DMS53 treated with DMSO at 0.1 percent for 48 hours (cell line): ENCODE data around the gene TNP1.

Experiments used
- DNase-seq: peaks from one replicate; lab custom pipeline; 2025; ENCODE audit not compliant: unreplicated experiment; lab: John Stamatoyannopoulos, UW

Gene TNP1, protein sequence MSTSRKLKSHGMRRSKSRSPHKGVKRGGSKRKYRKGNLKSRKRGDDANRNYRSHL

DNA sequence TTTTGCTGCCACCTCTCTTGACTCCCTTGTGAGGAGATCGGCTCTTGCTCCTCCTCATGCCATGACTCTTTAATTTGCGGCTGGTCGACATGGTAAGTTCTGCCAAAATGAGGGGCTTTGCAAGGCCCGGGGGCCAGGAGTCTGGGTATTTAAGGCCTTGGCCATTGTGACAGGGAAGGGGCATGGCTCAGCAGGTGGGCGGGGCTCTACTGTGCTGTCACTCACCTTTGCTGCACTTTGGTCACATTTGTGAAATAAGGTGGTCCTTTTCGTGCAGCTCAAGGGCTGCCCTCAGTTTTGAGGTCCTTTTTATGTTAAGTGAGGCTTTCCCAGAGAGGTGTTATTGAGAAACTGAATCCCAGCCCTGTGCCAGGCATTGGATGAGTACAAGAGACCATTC is at the start of gene TNP1:
Gene TNP1 (minus strand): TSS at position 121 of the 400 bp plus-strand sequence. CDS start 30 bp downstream, at position 91.
- no peak for DNase-seq

DNA sequence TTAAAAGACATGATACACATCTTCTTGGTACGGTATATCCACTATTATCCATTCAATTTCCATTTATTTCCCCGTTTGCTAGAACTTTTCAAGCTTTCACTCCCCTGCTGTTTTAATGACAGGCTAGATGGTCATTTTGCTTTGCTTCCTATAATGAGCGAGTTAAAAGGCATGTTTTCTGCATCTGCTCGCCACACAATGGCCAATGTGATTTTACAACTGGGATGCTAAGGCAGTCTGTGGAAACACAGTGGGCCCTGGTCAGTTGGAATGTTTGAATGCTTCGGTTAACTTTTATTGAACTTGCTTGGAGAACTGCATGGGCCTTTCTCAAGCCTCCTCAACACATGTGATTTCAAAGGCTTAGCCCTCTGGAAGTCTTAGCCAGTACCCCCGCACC is 48.4 kb upstream of the TNP1 start:
- no peak for DNase-seq

DNA sequence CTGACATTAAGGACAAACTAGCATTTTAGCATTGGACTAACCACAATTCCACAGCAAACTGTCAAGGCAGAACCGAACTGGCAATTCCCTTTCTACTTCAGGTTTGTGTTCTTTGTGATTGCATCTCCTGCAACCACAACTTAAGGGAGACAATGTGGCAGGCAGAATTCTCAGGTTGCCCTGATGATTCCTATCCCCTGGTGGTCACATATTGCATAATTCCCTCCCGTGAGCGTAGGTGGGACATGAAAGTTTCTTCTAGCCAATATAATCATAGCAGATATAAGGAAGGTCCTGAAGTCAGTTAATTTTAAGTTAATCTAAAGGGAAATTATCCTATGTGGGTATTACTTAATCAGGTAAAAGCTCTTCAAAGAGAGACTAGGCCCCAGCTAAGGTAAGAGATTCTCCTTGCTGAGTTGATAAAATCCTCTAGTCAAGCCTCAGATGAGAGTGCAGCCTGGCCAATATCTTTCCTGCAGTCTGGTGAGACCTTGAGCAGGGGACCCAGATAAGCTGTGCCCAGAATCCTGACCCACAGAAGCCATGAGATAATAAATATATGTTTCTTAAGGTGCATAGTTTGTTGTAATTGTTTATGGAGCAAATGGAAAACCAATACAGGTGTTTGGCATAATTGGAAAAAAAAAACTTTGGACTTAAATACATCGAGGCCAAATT is 45.9 kb upstream of the TNP1 start:
- DNase-seq = no peak

DNA sequence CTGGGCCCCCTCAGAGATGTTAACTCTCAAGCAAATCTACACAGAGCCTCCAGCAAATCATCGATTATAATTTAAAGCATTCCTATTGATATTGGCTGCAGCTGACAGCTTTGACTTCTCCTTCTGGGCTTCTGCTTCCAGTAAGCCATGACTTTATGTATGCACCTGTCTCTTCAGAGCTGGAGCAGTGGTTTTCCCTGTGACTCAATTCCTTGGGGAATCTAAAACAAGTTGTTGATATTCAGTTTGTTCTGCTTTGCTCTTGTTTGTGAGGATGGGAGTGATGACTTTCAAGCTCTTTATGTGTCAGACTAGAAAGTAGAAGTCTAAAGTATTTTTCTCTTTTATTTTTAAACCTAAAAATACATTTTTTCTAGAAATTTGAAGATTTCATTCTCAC is 45.1 kb upstream of the TNP1 start:
- no peak for DNase-seq

DNA sequence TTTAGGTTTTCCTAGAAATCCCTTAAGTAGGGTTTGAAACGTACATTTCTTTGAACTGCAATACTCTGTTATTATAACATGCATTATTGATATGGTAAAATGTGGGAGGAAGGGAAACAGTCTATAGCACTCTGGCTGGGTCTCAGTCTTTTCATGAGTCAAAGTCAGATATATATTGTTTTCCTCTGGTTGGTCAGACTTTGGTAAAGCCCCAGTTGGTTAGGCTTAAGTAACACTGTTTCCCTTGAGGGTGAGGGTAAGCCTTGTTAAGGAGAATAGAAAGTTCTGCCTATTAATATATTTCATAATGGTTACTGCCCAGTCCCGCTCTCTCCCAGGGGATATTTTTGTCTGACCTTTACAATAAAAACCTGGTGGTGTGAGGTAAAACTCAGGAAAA is 44.7 kb upstream of the TNP1 start:
- no peak for DNase-seq

DNA sequence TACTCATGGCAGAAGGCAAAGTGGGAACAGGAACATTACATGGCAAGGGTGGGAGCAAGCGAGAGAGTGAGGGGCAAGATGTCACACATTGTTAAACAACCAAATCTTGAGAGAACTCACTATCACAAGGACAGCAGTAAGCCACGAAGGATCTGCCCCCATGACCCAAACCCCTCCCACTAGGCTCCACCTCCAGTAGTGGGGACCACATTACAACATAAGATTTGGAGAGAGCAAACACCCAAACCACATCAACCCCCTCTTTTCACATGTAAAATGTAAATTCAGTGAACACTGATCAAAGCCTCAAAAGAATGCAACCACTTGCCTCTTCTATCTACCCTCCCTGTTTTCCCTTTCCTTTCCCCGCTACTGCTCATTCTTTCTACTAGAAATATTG is 43.6 kb upstream of the TNP1 start:
- DNase-seq = no peak

DNA sequence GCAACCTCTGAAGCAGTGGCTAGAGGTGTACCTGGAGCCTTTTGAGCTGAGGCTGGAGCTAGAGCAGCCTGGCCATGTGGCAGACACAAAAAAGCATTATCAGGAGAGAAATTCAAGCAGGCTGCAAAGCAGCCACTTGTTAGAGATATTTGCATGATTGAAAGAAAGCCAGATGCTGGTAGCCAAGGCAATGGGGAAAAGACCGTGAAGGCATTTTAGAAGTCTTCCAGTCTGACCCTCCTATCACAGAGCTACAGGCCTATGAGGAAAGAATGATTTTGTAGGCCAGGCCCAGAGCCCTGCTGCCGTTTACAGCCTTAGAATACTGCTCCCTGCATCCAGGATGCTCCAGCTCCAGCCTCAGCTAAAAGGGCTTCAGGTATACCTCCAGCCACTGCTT is 41.4 kb upstream of the TNP1 start:
- DNase-seq = no peak

DNA sequence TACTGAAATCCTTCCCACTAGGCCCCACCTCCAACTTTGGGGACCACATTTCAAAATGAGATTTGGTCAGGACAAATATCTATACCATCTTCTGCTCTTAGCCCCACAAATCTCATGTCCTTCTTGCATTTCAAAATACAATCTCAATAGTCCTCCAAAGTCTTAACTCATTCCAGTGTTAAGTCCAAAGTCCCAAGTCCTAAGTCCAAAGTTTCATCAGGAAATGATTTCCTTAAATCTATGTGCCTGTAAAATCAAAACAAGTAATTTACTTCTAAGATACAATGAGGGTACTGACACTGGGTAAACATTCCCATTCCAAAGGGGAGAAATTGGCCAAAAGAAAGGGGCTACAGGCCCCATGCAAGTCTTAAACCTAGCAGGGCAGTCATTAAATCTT is 40.5 kb upstream of the TNP1 start:
- DNase-seq = no peak

DNA sequence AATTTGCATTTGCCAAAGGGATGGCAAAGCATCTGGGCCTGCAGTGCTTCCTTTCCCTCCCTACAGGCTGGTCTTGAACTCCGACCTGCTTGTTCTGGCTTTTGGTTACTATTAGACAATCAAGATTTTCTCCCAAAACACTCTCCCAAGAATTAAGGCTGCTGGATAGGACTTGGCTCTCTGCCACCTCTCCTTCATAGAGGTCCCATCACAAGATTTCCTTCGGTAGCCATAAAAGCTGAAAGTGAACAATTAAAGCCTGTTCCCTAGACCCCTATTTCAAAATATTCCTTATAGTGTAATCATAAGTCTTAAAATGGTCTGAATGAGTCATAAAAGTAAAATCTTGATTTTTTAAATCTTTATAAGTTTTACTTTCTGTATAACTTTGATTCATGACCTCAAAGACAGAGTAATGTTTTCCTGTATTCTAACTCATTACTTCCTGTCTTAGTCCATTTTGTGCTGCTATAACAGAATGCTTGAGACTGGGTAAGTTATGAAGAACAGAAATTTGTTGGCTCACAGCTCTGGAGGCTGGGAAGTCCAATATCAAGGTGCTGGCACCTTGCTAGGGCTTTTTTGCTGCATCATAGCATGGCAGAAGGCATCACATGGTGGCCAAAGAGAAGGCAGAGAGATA is 37.8 kb upstream of the TNP1 start:
- DNase-seq = no peak

DNA sequence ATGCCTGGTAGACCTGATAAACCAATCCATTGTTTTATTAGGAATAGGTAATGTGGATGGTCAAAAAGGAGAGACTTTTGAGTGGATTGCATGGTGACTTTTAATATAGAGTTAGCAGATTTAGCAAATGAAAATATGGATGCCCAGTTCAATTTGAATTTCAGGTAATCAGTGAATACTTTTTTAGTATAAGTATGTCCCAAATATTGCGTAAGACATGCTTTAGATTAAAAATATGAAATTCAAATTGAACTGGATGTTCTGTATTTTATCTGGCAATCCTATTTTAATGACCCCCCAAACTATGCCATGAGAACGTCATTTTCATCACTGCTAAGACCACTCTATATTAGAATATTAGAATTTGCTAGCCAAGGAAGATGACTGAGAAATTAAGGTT is 30.3 kb upstream of the TNP1 start:
- DNase-seq = no peak

DNA sequence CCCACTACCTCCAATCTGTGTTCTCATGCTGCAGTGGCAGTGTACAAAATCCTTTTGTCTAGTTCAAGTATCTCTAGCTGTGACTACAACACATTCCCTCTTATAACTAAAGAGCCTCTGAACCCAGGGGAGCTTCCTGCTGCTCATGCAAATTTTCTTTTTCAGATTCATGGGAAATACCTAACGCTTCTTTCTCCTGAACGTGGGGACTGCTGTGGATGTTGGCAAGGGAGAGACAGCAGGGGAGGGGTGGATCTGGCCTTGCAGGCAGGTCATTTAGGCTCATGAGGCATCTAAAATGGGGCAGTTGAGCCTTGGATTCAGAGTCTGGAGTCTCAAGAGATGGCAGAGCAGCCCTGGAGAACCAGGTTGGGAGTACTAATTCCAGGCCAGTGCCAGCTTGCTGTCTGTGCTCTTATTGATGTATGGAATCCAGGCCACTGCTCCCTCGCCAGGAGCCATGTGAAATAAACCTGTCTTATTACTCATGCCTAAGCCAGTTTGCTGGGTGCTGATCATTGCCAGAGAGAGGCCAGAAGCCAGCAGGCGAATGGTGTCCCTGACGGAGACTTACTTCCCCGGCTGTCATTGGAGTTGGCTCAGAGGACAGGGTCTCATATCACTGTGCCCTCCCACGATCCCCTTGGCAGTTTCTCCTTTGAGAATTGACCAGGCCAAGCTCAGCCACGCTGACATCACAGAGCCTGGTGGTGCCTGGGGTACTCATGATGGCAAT is 29.2 kb upstream of the TNP1 start:
- DNase-seq = no peak

DNA sequence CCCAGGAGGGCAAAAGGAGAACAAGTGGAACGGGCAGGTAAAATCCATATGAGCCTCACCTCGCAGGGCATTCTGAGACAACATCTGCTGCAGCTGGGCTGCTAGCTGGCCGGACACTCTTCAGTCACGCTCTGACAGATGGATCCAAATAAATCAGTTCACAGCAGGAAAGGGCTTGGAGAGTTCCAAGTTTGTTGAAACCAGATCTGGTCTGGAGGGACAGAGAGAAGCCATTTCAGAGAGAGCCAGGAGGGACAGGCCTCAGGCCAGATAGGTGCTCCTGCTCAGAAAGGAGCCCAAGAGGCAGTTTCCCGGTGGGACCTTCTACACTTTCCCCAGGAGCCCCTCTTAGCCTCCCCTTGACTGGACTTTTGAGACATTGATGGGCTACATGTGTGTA is 28.2 kb upstream of the TNP1 start:
- no peak for DNase-seq

DNA sequence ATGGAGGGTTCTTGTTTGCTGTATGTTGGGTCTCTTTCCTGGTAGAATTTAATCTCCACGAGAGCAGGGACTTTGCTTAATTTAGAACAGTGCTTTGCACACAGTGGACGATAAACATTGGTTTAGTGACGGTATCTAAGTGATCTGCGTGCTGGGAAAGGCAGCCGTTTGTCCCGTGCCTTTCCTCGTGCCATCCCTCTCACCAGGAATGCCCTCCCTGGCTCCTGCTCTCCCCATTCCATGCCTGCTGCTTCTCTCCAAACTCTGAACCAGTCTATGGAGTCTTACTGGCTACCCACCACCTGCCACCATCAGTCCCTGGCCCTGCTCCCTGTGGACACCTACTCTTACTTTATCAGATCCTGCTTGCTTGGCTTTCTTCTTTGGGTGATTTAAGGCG is 27.3 kb upstream of the TNP1 start:
- no peak for DNase-seq

DNA sequence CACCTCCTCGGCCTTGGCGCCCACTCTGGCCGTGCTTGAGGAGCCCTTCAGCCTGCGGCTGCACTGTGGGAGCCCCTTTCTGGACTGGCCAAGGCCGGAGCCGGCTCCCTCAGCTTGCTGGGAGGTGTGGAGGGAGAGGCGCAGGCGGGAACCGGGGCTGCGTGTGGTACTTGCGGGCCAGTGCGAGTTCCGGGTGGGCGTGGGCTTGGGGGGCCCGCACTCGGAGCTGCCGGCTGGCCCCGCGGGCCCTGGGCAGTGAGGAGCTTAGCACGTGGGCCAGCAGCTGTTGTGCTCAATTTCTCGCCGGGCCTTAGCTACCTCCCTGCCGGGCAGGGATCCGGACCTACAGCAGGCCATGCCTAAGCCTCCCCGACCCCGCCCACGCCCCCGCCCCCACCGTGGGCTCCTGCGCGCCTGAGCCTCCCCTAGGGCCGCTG is 25.3 kb upstream of the TNP1 start:
- no peak for DNase-seq

DNA sequence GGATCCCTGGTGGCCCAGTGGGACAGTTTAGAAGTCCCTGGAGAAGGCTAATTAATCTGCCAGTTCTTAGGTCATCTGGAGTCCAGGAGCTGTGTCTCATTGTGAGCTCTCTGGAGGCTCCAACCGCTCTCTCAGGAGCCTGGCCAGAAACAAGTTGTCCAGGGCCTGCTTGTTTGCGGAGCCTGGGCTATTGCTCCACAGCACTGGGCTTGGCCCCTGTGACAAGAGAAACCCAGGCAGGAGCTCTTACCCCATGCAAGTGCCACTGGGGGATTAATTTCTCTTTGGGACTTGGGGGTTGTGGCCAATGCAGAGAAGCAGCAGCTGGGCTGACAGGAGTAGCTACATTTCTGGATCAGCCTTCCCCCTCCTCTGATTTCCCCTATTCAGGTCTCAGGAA is 24.5 kb upstream of the TNP1 start:
- no peak for DNase-seq

DNA sequence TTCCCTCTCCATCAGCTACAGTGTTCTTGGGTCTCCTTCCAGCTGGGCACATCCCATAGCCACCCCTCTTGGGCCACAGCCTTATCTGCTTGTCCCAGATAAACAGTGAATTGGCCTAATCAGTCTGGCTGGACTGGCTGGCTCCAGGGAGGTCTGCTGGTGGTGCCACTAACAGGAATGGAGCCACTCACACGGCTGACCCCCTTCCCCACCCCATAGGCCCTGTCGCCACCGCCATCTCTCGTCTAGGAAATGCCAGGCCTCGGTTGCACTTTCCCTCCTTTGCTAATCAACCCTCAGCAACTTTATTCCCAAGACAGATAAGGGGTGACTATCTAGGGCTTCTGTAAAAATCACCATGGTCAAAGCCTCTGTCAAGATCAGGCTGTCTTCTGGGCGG is 23.0 kb upstream of the TNP1 start:
- no peak for DNase-seq

DNA sequence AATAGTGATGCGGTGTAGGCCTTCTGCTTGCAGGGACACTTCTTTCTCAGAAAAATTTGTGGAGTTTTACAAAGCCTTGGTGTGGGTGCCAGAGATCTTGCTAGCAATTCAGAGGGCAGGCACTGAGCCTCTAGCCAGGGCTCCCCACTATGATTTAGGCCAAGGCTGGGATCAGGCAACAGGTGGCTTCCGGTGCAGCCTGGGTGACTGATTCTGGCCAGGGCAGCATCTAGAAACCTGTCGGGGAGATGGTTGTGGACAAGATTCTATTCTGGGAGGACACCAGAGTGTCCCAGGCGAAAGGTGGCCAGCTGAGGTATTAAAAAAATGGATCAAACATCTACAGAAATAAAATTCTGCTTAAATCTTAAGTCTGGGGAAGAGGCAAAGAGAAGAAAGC is 21.5 kb upstream of the TNP1 start:
- DNase-seq = no peak

DNA sequence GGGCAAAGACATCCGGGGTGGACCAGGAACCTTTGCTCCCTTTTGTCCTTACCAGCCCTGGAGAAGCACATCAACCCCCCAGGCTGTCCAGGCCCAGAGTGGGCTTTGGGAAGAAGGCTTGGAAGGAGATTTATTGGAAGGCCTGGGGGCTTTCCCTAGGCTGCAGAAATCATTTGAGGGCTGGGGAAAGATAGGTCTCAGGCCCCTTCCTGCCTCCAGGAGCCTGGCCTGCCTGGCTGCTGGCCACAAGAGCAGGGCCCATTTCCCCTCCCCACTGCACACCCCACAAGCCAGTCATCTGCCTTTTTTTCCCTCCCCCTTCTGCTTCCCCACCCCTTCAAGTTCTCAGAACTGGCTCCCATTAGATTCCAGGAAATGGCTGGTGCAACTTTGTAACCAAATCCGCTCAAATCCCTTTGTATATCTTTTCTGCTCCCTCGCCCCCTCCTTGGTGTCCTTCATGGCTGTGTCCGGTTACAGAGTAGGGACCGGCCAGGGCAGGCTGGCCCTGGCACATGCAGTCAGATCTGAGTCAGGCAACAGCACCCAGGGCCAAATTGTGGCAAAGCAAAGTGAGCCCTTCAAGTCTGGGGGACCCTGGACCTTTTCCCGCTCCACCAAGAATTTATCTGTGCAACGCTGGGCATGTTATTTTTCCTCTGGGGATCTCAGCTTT is 20.8 kb upstream of the TNP1 start:
- DNase-seq = no peak

DNA sequence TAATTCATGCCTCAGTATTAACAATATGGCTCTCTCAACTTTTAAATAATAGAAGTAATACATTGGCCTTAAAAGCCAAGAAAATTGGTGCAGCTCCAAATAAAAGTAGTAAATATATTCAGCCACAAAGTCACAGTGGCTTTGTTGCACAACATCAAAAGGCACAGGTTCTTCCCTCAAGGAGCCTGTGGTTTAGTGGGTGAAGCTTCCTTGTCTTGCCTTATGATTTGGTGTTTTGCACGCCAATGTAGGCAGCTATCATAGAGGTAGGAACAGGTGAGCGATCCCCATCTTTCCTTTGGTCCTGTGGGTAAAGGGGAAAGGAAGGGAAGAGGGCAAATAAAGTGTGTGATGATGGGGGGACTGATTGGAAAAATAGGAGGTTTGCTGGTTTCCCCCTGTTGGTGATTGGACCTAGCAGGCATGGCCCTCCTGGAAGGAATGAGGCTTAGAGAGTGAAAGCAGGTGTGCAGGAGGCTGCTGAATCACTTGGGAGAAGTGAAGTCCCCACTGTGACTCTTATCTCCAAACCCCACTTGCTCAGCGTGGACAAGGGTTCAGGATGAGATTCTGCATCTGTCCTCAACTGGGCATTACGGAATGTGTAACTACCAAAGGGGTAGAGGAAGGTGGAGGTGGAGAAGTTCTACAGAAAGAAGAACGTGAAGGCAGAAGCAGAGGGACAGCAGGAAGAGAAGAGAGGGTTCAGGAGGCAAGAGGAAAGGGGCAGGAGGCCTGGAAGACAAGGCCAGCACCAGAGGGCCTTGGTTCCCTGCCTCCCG is 20.1 kb upstream of the TNP1 start:
- DNase-seq = no peak

DNA sequence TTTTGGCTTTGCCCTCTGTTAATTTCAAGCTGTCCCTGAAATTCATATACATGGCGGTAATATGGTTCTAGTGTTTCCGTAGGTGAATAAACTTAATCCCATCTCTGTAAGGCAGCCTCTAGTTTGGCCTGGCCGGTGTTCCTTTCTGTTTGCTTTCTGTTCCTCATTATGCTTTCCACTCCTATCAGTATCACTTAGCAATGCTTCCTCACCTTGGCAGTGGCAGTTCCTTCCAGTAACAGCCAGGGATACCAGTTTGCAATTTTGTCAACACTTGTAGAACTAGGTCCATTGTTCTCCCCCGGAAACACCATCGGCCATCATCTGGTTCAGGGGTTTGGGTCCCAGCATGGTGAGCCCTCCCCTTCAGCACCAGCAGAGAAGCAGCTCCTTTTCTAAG is 18.2 kb upstream of the TNP1 start:
- DNase-seq = no peak

DNA sequence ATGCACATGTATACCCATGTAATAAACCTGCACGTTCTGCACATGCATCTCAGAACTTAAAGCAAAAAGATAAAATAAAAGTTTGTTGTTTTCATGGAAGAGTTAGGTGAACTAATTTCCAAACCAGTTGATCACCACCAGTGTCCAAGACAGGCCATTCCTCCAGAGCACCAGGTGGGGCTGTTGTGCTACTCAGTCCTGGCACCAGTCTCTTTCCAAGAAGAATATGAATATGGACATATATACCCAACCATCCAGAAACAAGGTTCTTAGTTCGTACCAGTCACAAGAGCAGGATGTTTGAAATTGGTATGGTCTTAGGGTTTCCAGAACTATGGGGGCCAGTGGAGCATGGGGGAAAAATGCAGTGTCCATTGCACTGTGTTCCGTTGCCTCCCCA is 17.2 kb upstream of the TNP1 start:
- DNase-seq = no peak
